Stimulated activated CD4-positive, alpha-beta T cell treated with anti-CD3 and anti-CD28 coated beads, Interleukin-15, amount 100 ng/mL, for 24 hours (primary cell): ENCODE data around the gene SLK.
A peak's percentile ranks its signal among the peaks of the same experiment; 100 is the strongest.

ENCODE experiments used
- DNase-seq: peaks from one replicate; pipeline ENCODE4 v3.0.0-alpha.2; 2020

The SLK gene

DNA sequence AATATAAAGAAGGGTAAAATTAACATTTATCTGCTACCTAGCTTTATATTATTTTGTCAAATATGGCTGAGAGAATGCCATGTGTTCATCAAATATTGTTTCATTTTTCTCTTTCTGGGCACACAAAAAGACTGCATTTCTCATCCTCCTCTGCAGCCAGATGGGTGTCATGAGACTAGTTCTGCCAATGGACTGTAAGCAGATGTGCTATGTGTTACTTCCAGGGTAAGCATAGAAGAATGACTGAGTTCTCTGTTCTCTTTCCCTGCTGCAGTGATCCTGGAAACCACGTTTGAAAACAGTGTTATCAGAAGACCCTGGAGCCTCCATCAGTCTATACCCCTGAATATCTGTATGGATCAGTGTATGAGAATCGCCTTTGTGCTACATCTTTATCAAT lies 24.1 kb upstream of the SLK start:
- no peak for DNase-seq

GRCh38 chr10:103947799-103948516 lies 19.0 kb upstream of the SLK start:
- DNase-seq, result no peak

DNA sequence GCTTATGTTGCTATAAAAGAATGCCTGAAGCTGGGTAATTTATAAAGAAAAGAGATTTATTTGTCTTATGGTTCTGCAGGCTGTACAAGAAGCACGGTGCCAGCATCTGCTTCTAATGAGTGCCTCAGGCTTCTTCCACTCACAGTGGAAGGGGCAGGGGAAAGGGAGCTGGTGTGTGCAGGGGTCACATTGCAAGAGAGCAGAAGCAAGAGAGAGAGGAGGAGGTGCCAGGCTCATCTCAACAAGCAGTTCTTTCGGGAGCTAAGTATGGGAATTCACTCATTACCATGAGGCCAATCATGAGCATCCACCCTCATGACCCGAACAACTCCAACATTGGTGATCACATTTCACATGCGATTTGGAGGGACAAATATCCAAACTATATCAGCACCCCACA lies 17.2 kb upstream of the SLK start:
- no peak for DNase-seq

GRCh38 chr10:103951183-103951582 lies 15.8 kb upstream of the SLK start:
- DNase-seq, result no peak

DNA sequence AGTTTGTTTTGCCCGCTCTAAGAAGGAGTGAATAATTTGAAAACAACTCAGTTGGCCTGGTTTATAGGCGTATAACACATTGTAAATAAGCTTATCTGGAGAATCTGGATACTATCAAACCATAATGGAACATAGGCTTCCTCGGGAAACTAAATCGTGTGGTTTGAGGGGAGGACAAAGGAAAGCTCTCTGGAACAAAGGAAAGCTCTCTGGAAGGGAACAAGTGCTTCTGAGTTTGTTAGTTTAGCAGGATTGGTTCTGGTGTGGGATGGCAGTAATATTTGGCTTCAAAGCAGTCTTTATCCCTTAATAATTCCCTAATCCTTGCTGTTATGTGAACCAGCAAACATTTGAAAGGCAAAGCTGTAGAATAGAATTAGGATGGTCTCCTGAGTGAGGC lies 15.0 kb upstream of the SLK start:
- DNase-seq, result no peak

- no peak for DNase-seq
Observed at GRCh38 chr10:103954543-103954942, 12.4 kb upstream of the SLK start.

DNA sequence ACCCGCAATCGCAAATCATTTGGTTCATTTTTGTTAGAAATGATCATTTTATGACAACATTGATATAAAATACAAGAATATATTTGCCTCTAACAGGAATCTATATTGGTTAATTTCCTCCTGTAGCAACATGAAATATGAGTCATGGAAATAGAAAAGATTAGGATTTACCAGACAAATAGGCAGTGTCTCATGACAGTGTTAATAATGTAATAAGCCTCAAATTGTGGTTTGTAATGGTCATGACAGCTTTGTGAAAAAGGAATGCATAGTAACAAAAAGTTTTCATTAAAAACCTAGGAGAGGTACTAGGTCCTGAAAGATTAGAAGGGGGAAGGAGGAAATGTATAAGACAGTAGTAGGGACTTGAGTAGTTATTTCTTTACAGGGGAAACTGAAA lies 7.9 kb upstream of the SLK start:
- DNase-seq, result no peak

DNA sequence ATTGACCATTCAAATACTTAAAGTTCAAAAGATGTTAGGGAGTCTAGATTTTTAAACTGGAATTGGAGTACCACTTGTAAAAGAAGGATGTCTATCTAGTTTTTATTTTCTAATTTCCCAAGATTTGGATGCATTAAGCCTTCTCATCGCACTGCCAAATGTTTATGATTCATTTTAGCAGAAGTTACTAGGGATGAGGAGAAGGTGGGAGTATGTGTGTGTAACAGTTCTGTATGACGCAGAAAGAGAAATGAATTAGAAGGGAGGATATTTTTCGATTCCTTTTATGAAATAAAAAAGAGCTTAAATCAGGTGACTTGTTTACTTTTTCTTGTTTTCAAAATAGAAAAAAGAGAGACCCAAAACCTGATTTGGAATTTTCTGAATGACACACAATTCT lies 6.8 kb upstream of the SLK start:
- DNase-seq, result no peak

DNA sequence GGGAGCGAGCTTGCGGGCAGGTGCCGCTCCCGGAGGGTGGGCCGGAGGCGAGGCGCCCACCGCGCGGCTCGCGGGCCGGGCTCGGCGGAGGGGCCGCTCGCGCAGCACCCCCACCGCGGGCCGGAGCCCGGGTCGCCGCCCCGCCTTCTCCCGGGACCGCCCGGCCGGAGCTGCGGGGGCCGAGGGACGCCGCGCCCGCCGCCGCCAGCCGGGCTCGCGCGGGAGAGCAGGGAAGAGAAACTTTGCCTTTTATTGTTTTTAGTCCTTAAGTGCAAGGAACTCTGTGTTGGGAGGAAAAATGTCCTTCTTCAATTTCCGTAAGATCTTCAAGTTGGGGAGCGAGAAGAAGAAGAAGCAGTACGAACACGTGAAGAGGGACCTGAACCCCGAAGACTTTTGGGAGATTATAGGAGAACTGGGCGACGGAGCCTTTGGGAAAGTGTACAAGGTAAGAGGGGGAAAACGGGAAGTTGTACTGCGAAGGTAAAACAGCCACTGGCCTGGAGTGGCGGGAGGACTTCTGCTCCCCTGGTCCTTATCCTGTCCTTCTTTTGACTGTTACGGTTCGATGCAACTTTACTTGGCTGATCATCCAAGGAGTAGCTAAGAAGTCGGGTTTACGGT lies 620 bp downstream of the SLK start:
- peak; percentile 21 for DNase-seq

GRCh38 chr10:103968441-103969391 lies 1.8 kb downstream of the SLK start:
- DNase-seq, result no peak

- DNase-seq, result no peak
Observed at GRCh38 chr10:103969436-103969835, 2.5 kb downstream of the SLK start.

- no peak for DNase-seq
Observed at GRCh38 chr10:103969857-103970627, 3.1 kb downstream of the SLK start.

DNA sequence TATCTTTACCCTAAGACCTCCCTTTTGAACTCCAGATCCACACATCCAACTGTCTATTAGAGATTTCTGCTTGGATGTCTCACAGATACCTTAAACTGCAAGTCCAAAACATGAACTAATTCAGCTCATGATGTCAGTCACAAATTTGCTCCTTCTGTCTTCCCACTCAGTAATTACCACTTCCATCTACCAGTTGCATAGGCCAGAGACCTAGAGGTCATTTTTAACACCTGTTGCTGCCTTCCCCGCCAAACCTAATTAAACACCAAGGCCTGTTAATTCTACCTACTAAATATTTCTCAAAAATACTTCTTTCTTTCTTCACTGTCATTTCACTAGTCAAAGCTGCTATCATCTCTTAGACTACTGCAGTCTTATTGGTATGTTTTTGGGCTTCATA lies 8.2 kb downstream of the SLK start:
- DNase-seq, result no peak

- no peak for DNase-seq
Observed at GRCh38 chr10:103977204-103977603, 10.3 kb downstream of the SLK start.

- no peak for DNase-seq
Observed at GRCh38 chr10:103979530-103979929, 12.6 kb downstream of the SLK start.

GRCh38 chr10:103980288-103980906 lies 13.5 kb downstream of the SLK start:
- DNase-seq, result no peak

DNA sequence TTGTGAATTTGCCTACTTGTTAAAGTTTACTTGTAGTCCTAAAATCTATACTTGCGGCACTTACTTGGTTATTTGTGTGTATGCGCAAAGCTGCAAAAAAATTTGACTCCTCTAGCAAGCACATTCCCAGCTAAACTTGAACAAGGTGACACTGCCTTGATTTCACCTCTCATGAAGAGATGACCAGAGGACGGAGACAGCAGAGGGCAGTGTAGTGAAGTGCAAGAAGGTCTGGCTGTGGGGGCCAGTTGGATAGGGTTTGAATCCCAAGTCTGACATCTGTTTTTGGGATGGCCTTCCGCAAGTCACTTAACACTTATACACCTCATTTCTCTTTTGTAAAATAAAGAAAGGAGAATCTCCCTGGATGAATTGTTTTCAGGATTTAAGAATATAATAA lies 15.7 kb downstream of the SLK start:
- DNase-seq, result no peak

- no peak for DNase-seq
Observed at GRCh38 chr10:103983367-103983911, 16.5 kb downstream of the SLK start.

DNA sequence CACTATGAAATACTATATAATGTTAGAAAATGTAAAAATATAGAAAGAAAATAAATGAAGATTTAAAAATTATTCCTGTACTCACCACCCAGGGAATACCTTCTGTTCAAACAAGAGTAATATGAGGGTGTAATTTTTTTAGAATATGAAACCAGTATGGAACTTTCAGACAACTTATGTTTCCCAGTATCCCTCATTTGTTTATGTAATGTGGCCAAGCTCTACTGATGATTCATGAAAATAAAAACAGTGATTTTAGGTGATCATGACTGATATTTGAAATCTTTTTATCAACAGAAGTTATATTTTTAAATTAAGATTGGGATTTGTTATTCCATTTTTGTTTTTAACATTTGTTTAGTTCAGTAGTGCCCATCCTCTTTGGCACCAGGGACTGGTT lies 18.8 kb downstream of the SLK start:
- no peak for DNase-seq

GRCh38 chr10:103986360-103986759 lies 19.4 kb downstream of the SLK start:
- DNase-seq, result peak; percentile 27

DNA sequence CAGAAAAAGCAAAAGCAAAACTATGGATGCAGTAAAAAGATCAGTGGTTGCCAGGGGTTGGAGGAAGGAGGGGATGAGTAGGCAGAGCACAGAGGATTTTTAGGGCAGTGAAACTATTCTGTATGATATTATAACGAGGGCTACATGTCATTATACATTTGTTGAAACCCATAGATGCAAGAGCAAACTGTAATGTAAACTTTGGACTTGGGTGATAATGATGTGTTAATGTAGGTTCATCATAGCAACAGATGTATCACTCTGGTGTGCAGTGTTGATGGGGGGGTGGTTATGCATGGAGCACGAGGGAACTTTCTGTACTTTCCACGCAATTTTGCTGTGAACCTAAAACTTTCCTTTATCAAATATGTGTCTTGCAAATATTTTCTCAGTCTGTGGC lies 23.2 kb downstream of the SLK start:
- no peak for DNase-seq

- no peak for DNase-seq
Observed at GRCh38 chr10:103990531-103990930, 23.6 kb downstream of the SLK start.
